ENCODE measurements around the gene CNGB1. TPM values are rescaled to one million over a fixed set of nuclear protein-coding genes. Genes with fewer than 3 reads are reported as not detected.
A peak's percentile ranks its signal among the peaks of the same experiment; 100 is the strongest.

The CNGB1 gene
- polyA plus RNA-seq, 2 of the 4 experiments (the other 2 are of a cell fraction), result 0.23 to 0.39 TPM

DNA sequence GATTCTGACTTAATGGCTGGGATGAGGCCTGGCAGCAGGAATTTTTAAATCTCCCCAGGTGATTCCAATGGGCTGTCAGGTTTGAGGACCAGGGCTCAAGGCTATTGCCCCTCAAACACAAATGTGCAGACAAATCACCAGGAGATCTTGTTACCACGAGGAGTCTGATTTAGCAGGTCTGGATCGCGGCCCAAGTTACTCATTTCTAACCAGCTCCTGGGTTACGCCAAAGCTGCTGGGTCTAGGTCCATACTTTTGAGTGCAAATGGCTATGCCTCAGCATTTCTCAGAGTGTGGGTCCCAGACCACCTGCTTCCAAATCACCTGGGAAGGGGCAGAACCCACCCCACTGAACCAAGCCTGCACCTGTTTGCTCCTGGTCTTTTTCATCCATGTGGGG lies 33.1 kb downstream of the CNGB1 start:
- no peak overlapping the region for H3K4me2 ChIP-seq
- H3K27ac ChIP-seq, result no peak overlapping the region
- no peak overlapping the region for H3K4me3 ChIP-seq
- ATAC-seq (no peak), DNase-seq (ENCODE audit: low read depth in 1 of 2, low spot score in 1 of 2) (no peak), FAIRE-seq (no peak)
- no peak for TF ChIP-seq ZSCAN20 (CRISPR knock-in tag; IDR thresholded peaks at IDR 0.05)
- TF ChIP-seq JUN (IDR thresholded peaks at IDR 0.05), result no peak
- TF ChIP-seq EP300 (IDR thresholded peaks at IDR 0.05), result no peak
- no peak for TF ChIP-seq TP53 (CRISPR knock-in tag; IDR thresholded peaks at IDR 0.05)
- no peak for TF ChIP-seq TFCP2L1 (CRISPR knock-in tag; IDR thresholded peaks at IDR 0.05)
- TF ChIP-seq SMC3 (IDR thresholded peaks at IDR 0.05), result no peak
- TF ChIP-seq ATOH8 (CRISPR knock-in tag; IDR thresholded peaks at IDR 0.05; ENCODE audit: low read depth), result no peak
- TF ChIP-seq ZC3H11A (IDR thresholded peaks at IDR 0.05), result no peak
- TF ChIP-seq CBX2 (IDR thresholded peaks at IDR 0.05; ENCODE audit: borderline replicate concordance, low read depth), result no peak
- TF ChIP-seq HOXB5 (CRISPR knock-in tag; IDR thresholded peaks at IDR 0.05), result no peak
- no peak for TF ChIP-seq PHF8 (IDR thresholded peaks at IDR 0.05; ENCODE audit: borderline replicate concordance, low read depth)
- TF ChIP-seq EHMT2 (IDR thresholded peaks at IDR 0.05; ENCODE audit: low read depth), result no peak
- H3K9me3 ChIP-seq, result no peaks in the 10 kb centered on the region
- CTCF ChIA-PET, result interaction anchor here (0.5 kb wide), 1 partner anchor 17 kb away, joined by 3 read pairs; no protein-coding TSS in a partner anchor
- POLR2A ChIA-PET, result no interaction called here
- WGBS (ENCODE audit: missing lambda C conversion rate), result 91% methylated on average over 4 of the region's 4 CpGs
- H3K4me1 ChIP-seq, result peaks cover 15% of the 10 kb centered on the region

- Histone ChIP-seq H3K9me3 (no peaks in the 10 kb centered on the region), H3K4me3 (no peak overlapping the region), H3K27ac (no peak overlapping the region), H3K4me1 (peaks cover 8% of the 10 kb centered on the region), H3K4me2 (no peak overlapping the region)
- ATAC-seq (no peak), DNase-seq (ENCODE audit: low read depth in 1 of 2, low spot score in 1 of 2) (no peak), FAIRE-seq (no peak)
- 69% methylated on average over 4 of the region's 4 CpGs for WGBS (ENCODE audit: missing lambda C conversion rate)
- CTCF ChIA-PET, result interaction anchor here (1.4 to 2.7 kb wide), 3 partner anchors 13 to 36 kb away, joined by 3 to 8 read pairs (median 4); no protein-coding TSS in a partner anchor
- POLR2A ChIA-PET, result no interaction called here
- TF ChIP-seq HOXB13 (CRISPR knock-in tag; IDR thresholded peaks at IDR 0.05; ENCODE audit: low read depth), result no peak
These were observed 35.0 kb downstream of the CNGB1 start for GRCh38 chr16:57935904-57936303.

- FAIRE-seq, result peak; percentile 51
These were observed 40.4 kb downstream of the CNGB1 start for GRCh38 chr16:57930533-57930932.

More at GRCh38 chr16:57930533-57930932, 40.4 kb downstream of the CNGB1 start:
- TF ChIP-seq NR3C1 (IDR thresholded peaks at IDR 0.05), result no peak
- no peak for TF ChIP-seq ESRRA (IDR thresholded peaks at IDR 0.05; ENCODE audit: borderline replicate concordance, low read length)
- TF ChIP-seq PHF8 (IDR thresholded peaks at IDR 0.05; ENCODE audit: borderline replicate concordance, low read depth), result no peak
- TF ChIP-seq HEYL (CRISPR knock-in tag; IDR thresholded peaks at IDR 0.05), result no peak
- TF ChIP-seq CBX2 (IDR thresholded peaks at IDR 0.05; ENCODE audit: borderline replicate concordance, low read depth), result no peak
- no peak for TF ChIP-seq MAZ (IDR thresholded peaks at IDR 0.05; ENCODE audit: borderline replicate concordance, low read depth, low read length)
- TF ChIP-seq REST (IDR thresholded peaks at IDR 0.05), result no peak
- no peak for TF ChIP-seq RFX5 (IDR thresholded peaks at IDR 0.05)
- POLR2A ChIA-PET, result interaction anchor here (0.6 kb wide), 1 partner anchor 309 kb away, joined by 5 read pairs; no protein-coding TSS in a partner anchor
- no peak overlapping the region for H3K4me3 ChIP-seq
- 67% methylated on average over 2 of the region's 2 CpGs for WGBS (ENCODE audit: missing lambda C conversion rate)
- H3K9me3 ChIP-seq, result no peaks in the 10 kb centered on the region
- no peak overlapping the region for H3K4me2 ChIP-seq
- CTCF ChIA-PET, result interaction anchor here (1.6 kb wide), 1 partner anchor 9 kb away, joined by 6 read pairs; no protein-coding TSS in a partner anchor
- H3K4me1 ChIP-seq, result no peaks in the 10 kb centered on the region
- no peak for DNase-seq (ENCODE audit: low read depth in 1 of 2, low spot score in 1 of 2)
- no peak for ATAC-seq
- H3K27ac ChIP-seq, result no peak overlapping the region
